ENCODE data around the gene PSMC5. TPM values are rescaled to one million over a fixed set of nuclear protein-coding genes. Genes with fewer than 3 reads are reported as not detected.
"Not testable (repeated sequence)": the region's sequence is repeated elsewhere in the genome, so short reads cannot be mapped to it uniquely, and the experiment has no call there.

PSMC5 gene
- polyA plus RNA-seq, 4 donors: 156 to 190 (median 181) TPM

GRCh38 chr17:63859257-63859656 lies 32.0 kb downstream of the PSMC5 start:
- DNase-seq (ENCODE audit: low read depth in 4 of 4, low spot score in 2 of 4): no peak

- DNase-seq (ENCODE audit: low read depth in 4 of 4, low spot score in 2 of 4): not testable (repeated sequence)
These were observed 39.4 kb downstream of the PSMC5 start for GRCh38 chr17:63866625-63867024.

GRCh38 chr17:63869491-63870291 lies 42.5 kb downstream of the PSMC5 start:
- DNase-seq (ENCODE audit: low read depth in 4 of 4, low spot score in 2 of 4): not testable (repeated sequence)

GRCh38 chr17:63870292-63870665 lies 43.0 kb downstream of the PSMC5 start:
- not testable (repeated sequence) for DNase-seq (ENCODE audit: low read depth in 4 of 4, low spot score in 2 of 4)

DNA sequence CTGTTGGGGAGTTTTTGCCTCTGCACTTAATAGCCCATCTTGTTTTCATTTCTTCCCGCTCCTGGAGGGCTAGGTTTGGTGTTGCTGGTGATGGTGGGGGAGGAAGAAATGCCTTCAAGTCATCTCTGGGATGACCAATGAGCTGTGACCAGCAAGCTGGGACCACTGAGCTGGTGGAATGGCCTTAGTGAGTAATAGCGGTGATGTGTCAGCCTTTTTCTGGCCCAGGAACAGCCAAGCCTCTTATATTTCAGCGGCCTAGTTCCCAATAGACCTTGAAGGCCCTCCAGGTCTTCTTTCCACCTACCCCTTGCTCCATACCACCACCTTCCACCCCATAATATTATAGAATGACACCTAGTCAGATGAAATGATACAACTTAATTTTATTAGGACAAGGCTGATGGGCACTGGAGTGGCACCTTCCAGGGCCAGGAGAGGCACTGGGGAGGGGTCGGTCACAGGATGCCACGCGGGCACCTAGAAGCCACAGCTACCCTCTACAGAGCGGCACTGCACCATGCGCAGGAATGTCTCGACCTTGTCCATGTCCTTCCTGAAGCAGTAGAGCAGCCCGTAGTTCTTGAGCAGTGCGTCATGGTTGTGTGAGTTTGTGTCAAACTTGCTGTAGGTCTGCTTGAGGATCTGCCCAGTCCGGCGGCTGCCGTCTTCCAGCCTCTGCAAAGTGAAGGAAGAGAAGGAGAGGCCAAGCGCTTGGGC lies 44.6 kb downstream of the PSMC5 start:
- DNase-seq (ENCODE audit: low read depth in 4 of 4, low spot score in 2 of 4): not testable (repeated sequence)

- DNase-seq (ENCODE audit: low read depth in 4 of 4, low spot score in 2 of 4): not testable (repeated sequence)
These were observed 46.3 kb downstream of the PSMC5 start, which contains the start of gene CSH2 for GRCh38 chr17:63873577-63873976. TSS of gene CSH2 (minus strand) at chr17:63873677. CDS start at chr17:63873614, 63 bp downstream.

DNA sequence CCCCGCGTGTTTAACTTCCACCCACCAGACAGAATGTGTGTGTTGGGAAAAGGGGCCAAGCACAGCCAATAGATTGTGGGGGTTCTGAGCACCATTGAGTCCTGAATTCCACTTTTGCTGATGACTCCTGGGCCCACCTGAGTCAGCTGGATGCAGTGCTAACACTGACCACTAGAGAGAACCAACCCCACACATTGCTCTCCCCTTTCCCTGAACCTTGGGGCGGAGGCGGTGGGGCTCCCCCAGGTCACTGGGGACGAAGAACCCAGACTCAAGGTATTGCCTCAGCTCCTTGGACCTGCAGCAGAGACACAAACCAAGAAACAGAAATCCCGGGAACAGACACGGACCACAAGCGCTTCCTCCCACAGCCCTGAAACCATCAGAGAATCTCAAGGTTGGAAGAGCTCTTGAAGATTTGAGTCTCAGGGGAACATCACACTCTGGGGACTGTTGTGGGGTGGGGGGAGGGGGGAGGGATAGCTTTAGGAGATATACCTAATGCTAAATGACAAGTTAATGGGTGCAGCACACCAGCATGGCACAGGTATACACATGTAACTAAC lies 46.9 kb downstream of the PSMC5 start:
- DNase-seq (ENCODE audit: low read depth in 4 of 4, low spot score in 2 of 4): not testable (repeated sequence)

DNA sequence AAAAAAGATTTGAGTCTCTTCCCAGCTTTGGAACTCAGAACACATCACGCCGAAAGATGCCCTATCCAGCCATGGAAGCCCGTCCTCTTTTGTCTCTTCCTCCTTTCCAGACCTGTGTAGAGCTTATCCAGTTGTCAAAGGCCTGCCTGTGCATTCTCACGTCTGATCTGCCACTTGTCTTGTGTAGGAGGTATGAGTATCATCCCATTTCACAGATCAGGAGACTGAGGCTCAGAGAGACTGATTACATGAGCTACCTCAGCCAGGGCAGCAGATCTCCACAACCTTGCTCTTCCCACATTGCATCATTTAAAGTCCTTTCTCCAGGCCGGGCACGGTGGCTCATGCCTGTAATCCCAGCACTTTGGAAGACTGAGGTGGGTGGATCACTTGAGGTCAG lies 47.5 kb downstream of the PSMC5 start:
- DNase-seq (ENCODE audit: low read depth in 4 of 4, low spot score in 2 of 4): not testable (repeated sequence)

DNA sequence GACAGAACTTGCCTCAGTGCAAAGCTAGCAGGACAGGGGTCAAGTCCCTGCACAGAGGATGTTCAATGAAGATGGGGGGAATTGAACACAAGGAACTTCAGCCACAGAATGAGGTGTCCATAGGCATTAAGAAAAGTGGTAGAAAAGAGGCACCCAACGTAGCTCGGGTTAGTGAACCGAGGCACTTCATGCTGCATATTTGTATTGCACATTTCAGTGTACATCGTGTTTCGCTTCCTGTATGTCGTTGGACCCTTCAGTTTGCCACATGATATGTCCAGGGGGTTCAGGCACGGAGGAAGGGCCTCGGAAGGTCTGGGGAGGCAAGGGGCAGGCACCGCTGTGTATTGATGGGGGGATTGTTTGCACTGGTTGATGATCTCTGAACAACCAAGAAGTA lies 51.2 kb downstream of the PSMC5 start:
- DNase-seq (ENCODE audit: low read depth in 4 of 4, low spot score in 2 of 4): not testable (repeated sequence)

GRCh38 chr17:63880706-63881105 lies 53.5 kb downstream of the PSMC5 start:
- no peak for DNase-seq (ENCODE audit: low read depth in 4 of 4, low spot score in 2 of 4)

DNA sequence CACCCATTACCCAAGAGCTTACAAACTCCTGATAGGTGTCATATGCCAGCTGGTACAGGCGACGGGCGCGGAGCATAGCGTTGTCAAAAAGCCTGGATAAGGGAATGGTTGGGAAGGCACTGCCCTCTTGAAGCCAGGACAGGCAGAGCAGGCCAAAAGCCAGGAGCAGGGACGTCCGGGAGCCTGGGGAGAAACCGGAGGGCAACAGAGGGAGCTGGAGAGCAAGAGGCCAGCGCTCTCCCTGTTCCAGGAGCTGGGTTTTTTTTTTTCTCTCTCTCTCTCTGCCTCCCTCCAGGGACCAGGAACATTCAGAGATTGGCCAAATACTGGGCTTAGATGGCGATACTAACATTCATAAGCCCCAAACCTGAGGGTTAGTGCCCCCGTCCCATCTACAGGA lies 54.1 kb downstream of the PSMC5 start:
- not testable (repeated sequence) for DNase-seq (ENCODE audit: low read depth in 4 of 4, low spot score in 2 of 4)

Other genes starting within 250 kb of the PSMC5 start
- 10 to 100 TPM; 26.7 to 30.9 (median 28.4) TPM for gene TACO1, start 226.5 kb upstream of the PSMC5 start, polyA plus RNA-seq (ENCODE audit: insufficient read length in 4 of 4)
- 10 to 100 TPM; 27.5 to 34.9 (median 31.3) TPM for gene MAP3K3, start 205.0 kb upstream of the PSMC5 start, polyA plus RNA-seq (ENCODE audit: insufficient read length in 4 of 4)
- gene LIMD2, start 127.3 kb upstream of the PSMC5 start, polyA plus RNA-seq (ENCODE audit: insufficient read length in 4 of 4): 10 to 100 TPM; 21.9 to 40.3 (median 31.8) TPM
- gene STRADA, start 85.6 kb upstream of the PSMC5 start, polyA plus RNA-seq (ENCODE audit: insufficient read length in 4 of 4): 10 to 100 TPM; 35.9 to 80.8 (median 54.7) TPM
- 100 to 1,000 TPM in 3 of 4 donors, 10 to 100 TPM in 1; 86.9 to 126 (median 108) TPM for gene CCDC47, start 53.8 kb upstream of the PSMC5 start, polyA plus RNA-seq (ENCODE audit: insufficient read length in 4 of 4)
- 100 to 1,000 TPM; 125 to 212 (median 183) TPM for gene DDX42, start 53.3 kb upstream of the PSMC5 start, polyA plus RNA-seq (ENCODE audit: insufficient read length in 4 of 4)
- gene FTSJ3, start 232 bp downstream of the PSMC5 start, polyA plus RNA-seq (ENCODE audit: insufficient read length in 4 of 4): 10 to 100 TPM; 59.9 to 92.1 (median 62.6) TPM
- 10 to 100 TPM; 55.0 to 63.8 (median 57.8) TPM for gene SMARCD2, start 15.3 kb downstream of the PSMC5 start, polyA plus RNA-seq (ENCODE audit: insufficient read length in 4 of 4)
- under 1 TPM in 2 of 4 donors, not detected in 2; 0.61 to 0.82 TPM for gene CSH2, start 46.2 kb downstream of the PSMC5 start, polyA plus RNA-seq (ENCODE audit: insufficient read length in 4 of 4)
- gene GH2, start 54.5 kb downstream of the PSMC5 start, polyA plus RNA-seq (ENCODE audit: insufficient read length in 4 of 4): not detected
- gene CSH1, start 69.1 kb downstream of the PSMC5 start, polyA plus RNA-seq (ENCODE audit: insufficient read length in 4 of 4): 1 to 10 TPM in 1 of 4 donors, under 1 TPM in 1, not detected in 2; 0.55 to 1.8 TPM
- not detected for gene CSHL1, start 83.8 kb downstream of the PSMC5 start, polyA plus RNA-seq (ENCODE audit: insufficient read length in 4 of 4)
- gene GH1, start 91.4 kb downstream of the PSMC5 start, polyA plus RNA-seq (ENCODE audit: insufficient read length in 4 of 4): not detected
- 1 to 10 TPM; 1.8 to 3.0 (median 2.9) TPM for gene CD79B, start 104.9 kb downstream of the PSMC5 start, polyA plus RNA-seq (ENCODE audit: insufficient read length in 4 of 4)
- 1 to 10 TPM in 3 of 4 donors, under 1 TPM in 1; 0.99 to 1.3 (median 1.2) TPM for gene SCN4A, start 145.5 kb downstream of the PSMC5 start, polyA plus RNA-seq (ENCODE audit: insufficient read length in 4 of 4)
- gene PRR29, start 170.9 kb downstream of the PSMC5 start, polyA plus RNA-seq (ENCODE audit: insufficient read length in 4 of 4): 1 to 10 TPM; 2.9 to 4.0 (median 3.6) TPM
- gene ICAM2, start 193.2 kb downstream of the PSMC5 start, polyA plus RNA-seq (ENCODE audit: insufficient read length in 4 of 4): 10 to 100 TPM; 22.0 to 36.0 (median 29.4) TPM

Data from left renal cortex interstitium (tissue), 4 donors.